IPS-18c (cell line): Measurements from ENCODE around the gene BATF.

Source experiments
- H3K4me3 ChIP-seq: 2 replicates; pipeline ENCODE4 v1.7.0; 2013; ENCODE audit warnings: low read depth, mild to moderate bottlenecking, low read length, moderate library complexity; ENCODE audit not compliant: insufficient read depth
- H3K9me3 ChIP-seq: one replicate; pipeline ENCODE4 v1.6.1; 2013; ENCODE audit warnings: mild to moderate bottlenecking, low read length, moderate library complexity; ENCODE audit not compliant: control insufficient read depth, insufficient read depth

The BATF gene

GRCh38 chr14:75496755-75497154 is 25.5 kb upstream of the BATF start:
- H3K4me3 ChIP-seq, result no peak overlapping the region
- peaks cover 2% of the 10 kb centered on the region for H3K9me3 ChIP-seq

- H3K9me3 ChIP-seq, result peaks cover 2% of the 10 kb centered on the region
- no peak overlapping the region for H3K4me3 ChIP-seq
These were observed 25.1 kb upstream of the BATF start for GRCh38 chr14:75497191-75497590.

GRCh38 chr14:75497701-75498100 is 24.6 kb upstream of the BATF start:
- Histone ChIP-seq H3K9me3 (peaks cover 2% of the 10 kb centered on the region), H3K4me3 (no peak overlapping the region)

DNA sequence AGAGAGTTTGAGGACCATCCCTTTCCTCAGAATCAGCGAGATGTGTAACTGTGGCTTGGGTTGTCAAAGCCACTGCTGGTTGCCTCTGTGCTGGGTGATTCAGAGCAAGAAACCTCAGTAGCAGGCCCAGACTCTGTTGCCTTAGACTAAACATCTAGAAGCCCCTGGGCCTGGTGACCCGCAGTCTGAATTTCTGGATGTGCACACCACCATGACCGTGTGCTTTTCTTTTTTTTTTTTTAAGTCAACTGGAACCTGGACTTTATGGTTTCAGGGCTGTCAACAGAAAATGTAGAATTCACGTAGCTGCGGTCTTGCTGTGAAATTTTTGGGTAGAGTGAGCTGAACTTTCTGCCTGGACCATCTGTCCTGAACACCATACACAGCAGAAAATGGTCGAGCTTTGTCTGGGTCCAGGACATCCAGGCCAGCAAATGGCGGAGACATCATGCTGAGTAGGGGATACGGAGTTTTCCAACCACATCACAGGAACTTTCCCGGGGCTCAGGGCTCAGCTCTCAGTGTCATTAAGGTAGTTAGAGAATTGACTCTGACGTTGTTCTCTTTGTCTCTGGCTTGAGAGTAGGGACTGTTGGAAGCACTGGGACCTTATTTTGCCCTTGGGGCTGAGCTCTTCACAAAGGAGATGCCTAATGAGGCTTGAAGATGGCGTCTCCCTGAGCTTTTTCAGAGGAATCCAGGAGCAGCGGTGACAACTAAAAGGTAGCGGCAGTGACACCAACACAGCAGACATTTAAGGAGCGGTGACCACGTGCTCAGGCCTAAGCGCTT is 23.0 kb upstream of the BATF start:
- Histone ChIP-seq H3K4me3 (no peak overlapping the region), H3K9me3 (no peaks in the 10 kb centered on the region)

DNA sequence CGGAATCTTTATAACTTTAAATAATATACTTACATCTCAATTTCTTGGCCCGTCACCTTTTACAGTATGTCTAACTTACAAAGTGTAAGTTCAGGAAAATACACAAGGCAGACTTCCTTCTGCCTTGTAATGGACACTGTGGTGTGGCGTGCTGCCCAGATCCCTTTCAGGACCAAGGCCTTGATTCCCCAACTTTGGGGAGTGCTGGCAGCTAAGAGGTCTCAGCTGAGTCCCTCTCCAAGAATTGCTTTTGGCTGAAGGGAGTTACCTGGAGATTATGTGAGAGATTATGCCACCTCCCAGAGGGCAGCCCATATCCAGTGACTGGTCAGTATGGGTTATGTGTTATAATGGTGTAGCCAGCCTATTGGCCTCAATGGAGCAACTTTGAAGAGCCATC is 21.2 kb upstream of the BATF start:
- H3K4me3 ChIP-seq, result no peak overlapping the region
- H3K9me3 ChIP-seq, result no peaks in the 10 kb centered on the region

- H3K9me3 ChIP-seq, result no peaks in the 10 kb centered on the region
- H3K4me3 ChIP-seq, result no peak overlapping the region
These were observed 17.9 kb upstream of the BATF start for GRCh38 chr14:75504411-75504810.

DNA sequence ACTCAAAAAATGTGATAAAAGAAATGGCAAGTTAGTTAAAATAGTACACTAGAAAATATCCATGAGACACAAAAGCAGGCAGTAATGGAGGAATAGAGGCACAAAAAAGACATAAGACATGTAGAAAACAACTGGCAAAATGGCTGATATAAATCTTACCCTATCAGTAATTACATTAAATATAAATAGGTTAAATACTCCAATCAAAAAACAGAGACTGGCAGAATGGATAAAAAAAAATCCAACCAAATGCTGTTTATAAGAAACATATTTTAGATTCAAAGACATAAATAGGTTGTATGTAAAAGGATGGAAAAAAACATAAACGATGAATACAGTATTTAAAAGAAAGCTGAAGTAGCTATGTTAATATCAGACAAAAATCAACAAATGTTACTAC is 15.3 kb upstream of the BATF start:
- Histone ChIP-seq H3K9me3 (no peaks in the 10 kb centered on the region), H3K4me3 (no peak overlapping the region)

- Histone ChIP-seq H3K4me3 (no peak overlapping the region), H3K9me3 (no peaks in the 10 kb centered on the region)
These were observed 11.7 kb upstream of the BATF start for GRCh38 chr14:75510547-75510946.

GRCh38 chr14:75511201-75511600 is 11.1 kb upstream of the BATF start:
- Histone ChIP-seq H3K9me3 (no peaks in the 10 kb centered on the region), H3K4me3 (no peak overlapping the region)

DNA sequence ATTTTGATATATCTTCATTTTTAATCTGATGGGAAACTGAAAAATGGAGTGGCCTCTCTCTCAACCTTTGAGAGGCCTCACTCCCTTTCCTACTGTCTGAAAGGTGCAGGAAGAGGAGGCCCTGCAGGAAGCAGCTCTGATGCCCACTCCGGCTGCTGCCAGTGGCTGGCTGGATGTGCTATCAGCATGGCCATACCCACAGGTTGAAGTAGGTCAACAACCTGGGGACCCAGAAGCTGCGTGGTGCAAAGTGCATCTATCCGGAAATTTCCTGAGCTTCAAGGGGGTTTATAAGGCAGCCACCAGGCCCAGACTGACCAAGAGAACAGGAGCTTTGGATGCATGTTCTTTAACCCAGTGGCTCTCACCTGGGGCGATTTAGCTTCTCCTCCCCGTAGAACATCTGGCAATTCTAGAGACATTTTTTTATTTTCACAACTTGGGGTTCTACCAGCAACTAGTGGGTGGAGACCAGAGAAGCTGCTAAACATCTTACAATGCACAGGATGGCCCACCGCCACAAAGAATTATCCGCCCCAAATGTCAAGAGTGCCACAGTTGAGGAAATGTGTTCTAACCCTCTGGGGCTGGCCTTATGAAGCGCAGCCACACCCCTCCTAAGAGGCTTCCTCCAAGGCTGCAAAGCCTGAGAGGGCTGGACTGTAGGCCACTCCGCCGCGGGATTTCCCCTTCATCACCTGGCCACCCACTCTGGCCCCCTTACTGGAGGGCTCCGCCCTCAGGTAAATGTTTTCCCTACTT is 8.2 kb upstream of the BATF start:
- H3K9me3 ChIP-seq, result no peaks in the 10 kb centered on the region
- no peak overlapping the region for H3K4me3 ChIP-seq

DNA sequence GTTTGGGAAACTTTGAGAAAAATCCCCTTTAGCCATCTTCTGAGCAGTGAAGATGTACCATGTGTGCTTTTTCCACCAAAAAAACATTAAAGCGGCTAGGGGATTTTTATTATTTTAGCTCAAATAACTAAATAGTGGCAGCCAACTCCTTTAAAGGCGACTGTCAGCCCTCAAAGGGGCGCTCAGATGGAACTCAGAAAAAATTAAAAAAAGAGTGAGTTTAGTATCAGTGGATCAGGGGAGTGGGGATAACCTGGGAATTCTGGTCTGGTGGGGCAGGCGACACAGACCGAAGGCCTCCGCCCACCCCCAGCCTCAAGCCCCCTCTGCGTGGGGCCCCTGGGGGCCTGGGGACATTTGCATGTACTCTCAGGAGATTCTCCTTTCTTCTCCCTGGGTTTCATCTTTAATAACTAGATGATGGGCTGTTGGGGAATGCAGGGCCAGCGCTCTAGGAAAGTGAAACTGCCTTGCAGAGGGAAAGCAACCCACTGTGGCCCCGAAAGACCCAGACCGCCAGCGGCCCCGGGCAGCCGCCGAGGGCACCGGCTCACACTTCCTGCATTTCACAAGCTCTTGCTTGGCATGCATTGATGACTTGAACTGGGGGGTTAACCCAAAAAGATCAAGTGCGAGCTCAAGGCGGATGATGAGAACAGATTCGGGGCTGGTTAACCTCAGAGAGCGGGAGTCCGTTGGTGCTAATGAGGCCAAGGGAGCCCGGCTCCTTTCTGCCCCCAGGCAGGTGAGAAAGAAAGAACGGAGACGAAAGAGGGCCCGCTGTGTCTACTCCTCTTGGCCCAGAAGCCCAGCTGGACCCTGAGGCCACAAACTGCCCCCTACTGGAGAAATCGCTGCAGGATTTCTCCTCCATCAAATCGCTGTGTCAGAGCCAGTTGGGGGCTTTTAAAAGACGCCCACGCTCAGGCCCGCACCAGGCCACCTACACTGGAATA is 7.3 kb upstream of the BATF start:
- Histone ChIP-seq H3K9me3 (no peaks in the 10 kb centered on the region), H3K4me3 (no peak overlapping the region)

GRCh38 chr14:75515629-75515996 is 6.7 kb upstream of the BATF start:
- no peak overlapping the region for H3K4me3 ChIP-seq

DNA sequence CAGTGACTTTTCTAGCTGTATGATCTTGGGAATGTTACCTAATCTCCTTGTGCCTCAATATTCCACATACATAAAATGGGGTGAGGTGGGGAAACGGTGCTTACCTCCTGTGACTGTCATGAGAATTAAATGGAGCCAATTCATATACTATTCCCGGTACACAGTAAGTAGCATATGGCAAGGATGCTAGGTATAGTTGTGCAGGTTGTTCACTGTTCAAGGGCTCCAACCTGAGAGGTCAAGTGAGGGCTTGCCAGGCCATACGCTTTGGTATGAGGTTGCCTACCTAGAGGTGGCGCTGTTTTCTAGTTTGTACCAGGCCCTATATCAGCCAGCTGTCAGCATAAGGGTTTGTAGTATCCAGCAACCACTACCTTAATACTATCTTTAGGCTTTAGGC is 3.6 kb upstream of the BATF start:
- Histone ChIP-seq H3K4me3 (no peak overlapping the region), H3K9me3 (no peaks in the 10 kb centered on the region)

More at GRCh38 chr14:75515629-75515996, 6.7 kb upstream of the BATF start:
- H3K9me3 ChIP-seq, result no peaks in the 10 kb centered on the region

GRCh38 chr14:75519394-75519793 is 2.9 kb upstream of the BATF start:
- Histone ChIP-seq H3K9me3 (no peaks in the 10 kb centered on the region), H3K4me3 (no peak overlapping the region)

GRCh38 chr14:75519826-75520728 is 2.2 kb upstream of the BATF start:
- H3K4me3 ChIP-seq, result no peak overlapping the region
- no peaks in the 10 kb centered on the region for H3K9me3 ChIP-seq

DNA sequence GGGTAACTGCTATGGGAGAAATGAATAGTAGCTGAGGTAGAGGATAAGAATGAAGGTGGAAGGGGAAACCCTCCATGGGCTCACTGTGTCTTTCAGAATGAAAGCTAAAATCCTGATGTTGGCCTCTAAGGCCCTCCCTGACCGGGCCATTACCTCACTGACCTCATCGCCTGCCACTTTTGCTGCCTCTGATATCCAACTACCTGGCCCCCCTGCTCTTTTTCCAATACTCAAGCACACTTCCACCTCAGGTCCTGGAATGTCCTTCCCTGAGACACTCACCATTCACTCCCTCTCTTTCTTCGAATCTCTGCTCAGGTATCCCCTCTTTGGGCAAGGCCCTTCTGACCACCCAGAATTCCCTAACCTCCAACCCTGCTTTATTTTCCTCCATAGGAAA is 1.4 kb upstream of the BATF start:
- no peak overlapping the region for H3K4me3 ChIP-seq
- H3K9me3 ChIP-seq, result no peaks in the 10 kb centered on the region
